Peyer's patch (tissue), 4 donors: Measurements from ENCODE around the gene RGPD3. TPM values are rescaled to one million over a fixed set of nuclear protein-coding genes. Genes with fewer than 3 reads are reported as not detected.
"Not testable (repeated sequence)": the region's sequence is repeated elsewhere in the genome, so short reads cannot be mapped to it uniquely, and the experiment has no call there.

Experiments used
- DNase-seq, 3 donors: peaks; one replicate each; pipeline ENCODE4 v3.0.0-alpha.2; 2017 to 2019
- H3K27ac ChIP-seq, 4 donors: fragments of 200-600 bp; sonication (generic); one replicate each; pipeline ENCODE4 v1.5.1; 2016 to 2019
- H3K27me3 ChIP-seq, 2 donors: fragments of 200-600 bp; sonication (generic); one replicate each; pipeline ENCODE4 v1.5.1; 2019
- H3K36me3 ChIP-seq, 3 donors: fragments of 200-600 bp; sonication (generic); one replicate each; pipeline ENCODE4 v1.5.1; 2016 to 2019
- H3K4me1 ChIP-seq, 4 donors: fragments of 200-600 bp; sonication (generic); one replicate each; pipeline ENCODE4 v1.5.1; 2016 to 2019
- H3K4me3 ChIP-seq, 4 donors: fragments of 200-600 bp; sonication (generic); 1 replicate in 3 of 4; 2 replicates in 1 of 4; pipeline ENCODE4 v1.5.1; 2016 to 2019; ENCODE audit warnings: mild to moderate bottlenecking in 1 of 4
- H3K9me3 ChIP-seq, 4 donors: fragments of 200-600 bp; sonication (generic); one replicate each; pipeline ENCODE4 v1.5.1; 2016 to 2019; ENCODE audit warnings: mild to moderate bottlenecking in 1 of 4
- total RNA-seq, 4 donors: library from RNA; depleted of rRNA; stranded (reverse); fragments of >200 nt; gene quantifications; one replicate each; pipeline ENCODE4 v1.1.0, GENCODE V29; 2016
- TF ChIP-seq, protein P1 (sequence below), 6 experiments: fragments of 450-650 bp in 4 of 6; fragments of 200-600 bp in 2 of 6; sonication (generic) in 1 of 6; IDR thresholded peaks; one replicate each; pipeline ENCODE4 v1.5.1; 2017 to 2019; ENCODE audit warnings: antibody characterized with exemption in 6 of 6, mild to moderate bottlenecking in 3 of 6, moderate library complexity in 1 of 6

The RGPD3 gene
- total RNA-seq, 4 donors from 2014 or later = 0.67 to 0.83 TPM; not detected in 2

DNA sequence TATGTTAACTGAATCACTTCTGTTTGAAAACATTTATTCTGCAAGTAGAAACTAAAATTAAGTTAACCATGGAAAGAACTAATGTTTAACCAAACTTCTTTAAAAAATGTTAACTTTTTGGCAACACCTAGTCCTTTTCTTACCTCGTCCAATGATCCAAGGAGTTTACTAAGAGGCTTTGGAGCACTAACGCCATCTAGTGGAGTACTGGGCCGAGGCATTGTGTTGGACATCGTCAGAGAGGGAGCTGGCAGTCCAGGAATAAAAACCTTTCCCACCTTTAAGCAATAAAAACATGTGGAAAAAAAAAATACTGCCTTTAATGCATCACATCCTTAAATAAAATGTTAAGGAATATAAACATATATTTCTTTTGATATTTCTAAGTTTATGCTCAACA is 2.4 kb upstream of the RGPD3 start:
- DNase-seq = peak in 2 of 3 donors; percentile 38 to 81
- not testable (repeated sequence) for H3K9me3 ChIP-seq
- TF ChIP-seq, protein P1, sequence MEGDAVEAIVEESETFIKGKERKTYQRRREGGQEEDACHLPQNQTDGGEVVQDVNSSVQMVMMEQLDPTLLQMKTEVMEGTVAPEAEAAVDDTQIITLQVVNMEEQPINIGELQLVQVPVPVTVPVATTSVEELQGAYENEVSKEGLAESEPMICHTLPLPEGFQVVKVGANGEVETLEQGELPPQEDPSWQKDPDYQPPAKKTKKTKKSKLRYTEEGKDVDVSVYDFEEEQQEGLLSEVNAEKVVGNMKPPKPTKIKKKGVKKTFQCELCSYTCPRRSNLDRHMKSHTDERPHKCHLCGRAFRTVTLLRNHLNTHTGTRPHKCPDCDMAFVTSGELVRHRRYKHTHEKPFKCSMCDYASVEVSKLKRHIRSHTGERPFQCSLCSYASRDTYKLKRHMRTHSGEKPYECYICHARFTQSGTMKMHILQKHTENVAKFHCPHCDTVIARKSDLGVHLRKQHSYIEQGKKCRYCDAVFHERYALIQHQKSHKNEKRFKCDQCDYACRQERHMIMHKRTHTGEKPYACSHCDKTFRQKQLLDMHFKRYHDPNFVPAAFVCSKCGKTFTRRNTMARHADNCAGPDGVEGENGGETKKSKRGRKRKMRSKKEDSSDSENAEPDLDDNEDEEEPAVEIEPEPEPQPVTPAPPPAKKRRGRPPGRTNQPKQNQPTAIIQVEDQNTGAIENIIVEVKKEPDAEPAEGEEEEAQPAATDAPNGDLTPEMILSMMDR (IDR thresholded peaks at IDR 0.05) = peak in 2 of 6 experiments; percentile 11 to 41

DNA sequence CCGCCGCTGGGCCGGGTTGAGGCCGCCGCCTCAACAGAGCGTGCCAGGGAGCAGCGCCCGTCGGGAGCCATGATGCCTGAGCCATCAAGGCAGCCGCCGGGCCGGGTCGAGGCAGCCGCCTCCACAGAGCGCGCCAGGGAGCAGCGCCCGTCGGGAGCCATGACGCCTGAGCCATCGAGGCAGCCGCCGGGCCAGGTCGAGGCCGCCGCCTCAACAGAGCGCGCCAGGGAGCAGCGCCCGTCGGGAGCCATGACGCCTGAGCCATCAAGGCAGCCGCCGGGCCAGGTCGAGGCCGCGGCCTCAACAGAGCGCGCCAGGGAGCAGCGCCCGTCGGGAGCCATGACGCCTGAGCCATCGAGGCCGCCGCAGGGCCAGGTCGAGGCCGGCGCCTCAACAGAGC is 697 bp downstream of the RGPD3 start:
- not testable (repeated sequence) for H3K27ac ChIP-seq, H3K4me3 ChIP-seq, DNase-seq, H3K4me1 ChIP-seq, H3K9me3 ChIP-seq, H3K27me3 ChIP-seq, H3K36me3 ChIP-seq

More for the DNA sequence above, 2.4 kb upstream of the RGPD3 start:
- H3K27me3 ChIP-seq, H3K4me3 ChIP-seq, H3K36me3 ChIP-seq, H3K4me1 ChIP-seq, H3K27ac ChIP-seq: not testable (repeated sequence)

DNA sequence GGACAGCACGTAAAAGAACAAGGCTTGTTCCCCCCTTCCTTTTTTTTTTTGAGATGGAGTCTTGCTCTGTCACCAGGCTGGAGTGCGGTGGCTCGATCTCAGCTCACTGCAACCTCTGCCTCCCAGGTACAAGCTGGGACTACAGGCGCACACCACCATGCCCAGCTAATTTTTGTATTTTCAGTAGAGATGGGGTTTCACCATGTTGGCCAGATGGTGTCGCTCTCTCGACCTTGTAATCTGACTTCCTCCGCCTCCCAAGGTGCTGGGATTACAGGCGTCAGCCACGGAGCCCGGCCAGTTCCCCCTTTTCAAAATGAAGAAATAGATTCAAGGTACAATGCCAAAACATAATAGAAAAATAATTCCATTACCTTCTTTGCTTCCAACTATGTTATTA is 6.3 kb downstream of the RGPD3 start:
- not testable (repeated sequence) for DNase-seq, H3K27me3 ChIP-seq
- TF ChIP-seq, protein P1 (IDR thresholded peaks at IDR 0.05) = peak in 3 of 6 experiments; percentile 13 to 43 (median 40)

DNA sequence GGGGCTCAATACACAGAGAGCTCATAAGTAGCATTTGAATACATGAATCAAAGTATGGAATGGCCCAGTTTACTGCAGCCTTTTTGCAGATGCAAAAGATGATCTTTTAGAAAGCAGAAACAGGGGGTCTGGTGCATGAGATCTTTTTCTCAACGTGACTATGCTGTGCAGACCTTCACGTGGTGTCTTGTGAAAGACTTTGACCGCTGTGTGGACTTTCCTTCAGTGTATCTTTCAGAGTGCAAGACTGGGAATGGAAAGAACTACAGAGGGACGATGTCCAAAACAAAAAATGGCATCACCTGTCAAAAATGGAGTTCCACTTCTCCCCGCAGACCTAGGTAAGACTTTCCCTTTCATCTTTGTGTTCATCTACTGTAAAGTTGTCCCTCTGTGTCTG is 77.5 kb downstream of the RGPD3 start:
- H3K27me3 ChIP-seq, DNase-seq, H3K36me3 ChIP-seq, H3K27ac ChIP-seq, H3K4me1 ChIP-seq, H3K4me3 ChIP-seq, H3K9me3 ChIP-seq: not testable (repeated sequence)

More for the DNA sequence above, 6.3 kb downstream of the RGPD3 start:
- not testable (repeated sequence) for H3K9me3 ChIP-seq, H3K36me3 ChIP-seq, H3K4me3 ChIP-seq, H3K4me1 ChIP-seq, H3K27ac ChIP-seq

DNA sequence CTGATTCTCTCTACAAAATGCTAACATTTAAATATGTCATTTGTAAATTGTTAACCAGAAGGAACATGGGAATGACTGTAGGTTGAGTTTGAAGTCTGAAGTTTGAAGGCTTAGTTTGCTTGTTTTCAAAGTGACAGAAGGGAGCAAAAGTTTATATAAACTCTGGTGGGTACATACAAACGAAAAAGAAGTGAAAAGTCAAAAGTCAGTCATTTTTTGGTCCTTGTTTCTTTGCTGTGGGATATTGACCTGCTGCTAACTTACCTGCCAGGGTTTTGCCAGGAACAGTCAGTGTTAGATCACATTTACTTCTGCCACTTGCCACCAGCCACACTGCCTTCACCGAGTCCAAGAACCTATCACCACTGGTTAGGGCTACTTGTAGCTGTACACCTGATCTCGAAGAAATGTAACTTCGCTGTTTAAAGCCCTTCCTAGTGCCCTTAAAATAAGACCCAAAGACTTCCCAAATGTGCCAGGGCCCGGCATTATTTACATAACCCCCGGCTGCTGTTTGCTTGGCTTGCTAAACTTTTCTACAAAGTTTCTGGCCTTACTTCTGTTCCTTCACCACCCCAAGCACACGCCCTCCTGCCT is 79.3 kb downstream of the RGPD3 start:
- not testable (repeated sequence) for H3K36me3 ChIP-seq, H3K4me3 ChIP-seq, H3K27me3 ChIP-seq, H3K9me3 ChIP-seq, H3K4me1 ChIP-seq, DNase-seq
- H3K27ac ChIP-seq = peak overlapping the region in 1 of 4 donors; percentile 68

DNA sequence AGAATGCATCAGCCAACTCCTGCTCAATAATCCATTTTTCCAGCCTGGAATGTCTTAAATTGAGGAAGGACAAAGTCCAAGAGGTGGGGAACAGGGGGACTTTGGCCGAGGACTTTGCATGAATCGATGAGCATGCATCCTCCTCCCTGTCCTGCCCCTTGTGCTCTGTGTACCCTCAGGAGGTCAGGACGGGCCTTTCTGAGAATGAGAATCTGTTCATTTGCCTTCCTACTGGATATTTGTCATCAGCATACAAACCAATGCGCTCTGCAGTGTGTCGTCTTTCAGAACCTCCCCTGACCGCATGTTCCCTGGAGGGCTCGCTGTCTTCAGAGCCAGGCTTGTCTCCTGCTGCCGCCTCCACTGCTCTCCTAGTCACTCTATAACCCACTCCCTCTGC is 83.7 kb downstream of the RGPD3 start:
- H3K4me1 ChIP-seq, H3K4me3 ChIP-seq, H3K36me3 ChIP-seq, H3K27me3 ChIP-seq, H3K9me3 ChIP-seq: not testable (repeated sequence)
- peak in 2 of 3 donors; percentile 61 to 80 for DNase-seq
- H3K27ac ChIP-seq = peak overlapping the region in 3 of 4 donors; percentile 51 to 86 (median 75)

DNA sequence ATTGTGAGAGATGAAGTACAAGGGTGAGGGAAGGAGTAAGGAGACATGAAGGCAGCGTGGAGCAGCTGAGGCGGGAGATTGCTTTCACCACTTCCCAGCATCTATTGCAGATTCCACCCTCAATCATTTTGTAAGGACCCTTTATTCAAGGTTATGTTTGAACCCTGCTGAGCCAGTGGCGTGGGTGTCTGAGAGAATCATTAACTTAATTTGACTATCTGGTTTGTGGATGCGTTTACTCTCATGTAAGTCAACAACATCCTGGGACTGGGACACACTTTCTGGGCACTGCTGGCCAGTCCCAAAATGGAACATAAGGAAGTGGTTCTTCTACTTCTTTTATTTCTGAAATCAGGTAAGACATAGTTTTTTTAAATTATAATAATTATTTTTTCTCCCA is 86.3 kb downstream of the RGPD3 start:
- not testable (repeated sequence) for DNase-seq, H3K36me3 ChIP-seq, H3K27me3 ChIP-seq, H3K9me3 ChIP-seq, H3K27ac ChIP-seq, H3K4me1 ChIP-seq, H3K4me3 ChIP-seq

DNA sequence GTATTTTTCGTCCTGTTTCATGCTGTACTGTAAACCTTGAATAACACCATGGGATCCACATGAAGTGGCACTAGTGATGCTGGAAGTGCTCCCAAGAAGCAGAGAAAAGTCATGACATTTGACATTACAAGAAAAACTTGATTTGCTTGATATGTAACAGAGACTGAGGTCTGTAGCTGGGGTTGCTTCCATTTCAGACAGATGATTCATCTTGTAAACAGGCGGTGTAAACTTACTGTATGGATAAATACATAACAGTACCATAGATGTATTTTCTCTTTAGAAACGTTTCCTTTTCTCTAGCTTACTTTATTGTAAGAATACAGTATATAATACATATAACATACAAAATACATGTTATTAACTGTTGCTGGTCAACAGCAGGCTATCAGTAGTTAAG is 88.6 kb downstream of the RGPD3 start:
- H3K27me3 ChIP-seq, H3K27ac ChIP-seq, DNase-seq, H3K36me3 ChIP-seq, H3K4me3 ChIP-seq, H3K9me3 ChIP-seq, H3K4me1 ChIP-seq: not testable (repeated sequence)

DNA sequence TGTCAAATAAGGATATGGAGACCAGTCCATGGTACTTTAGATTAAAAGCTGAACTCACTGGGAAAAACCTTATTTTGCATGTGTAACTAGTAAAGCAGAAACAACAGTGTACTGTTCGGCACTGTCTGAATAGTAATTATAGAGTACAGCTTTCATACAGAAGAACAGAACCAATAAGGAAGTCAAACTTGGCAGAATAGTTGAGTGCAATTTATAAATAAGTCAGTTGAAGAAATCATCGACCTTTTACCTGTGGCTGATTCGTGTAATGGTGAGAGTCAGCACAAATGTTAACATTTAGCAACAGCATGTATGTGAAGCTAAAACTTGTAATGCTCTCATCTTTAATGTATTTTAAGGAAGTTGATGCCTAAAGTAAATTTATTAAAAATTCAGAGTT is 99.0 kb downstream of the RGPD3 start:
- H3K4me3 ChIP-seq, H3K27me3 ChIP-seq, H3K36me3 ChIP-seq, H3K4me1 ChIP-seq, H3K9me3 ChIP-seq, DNase-seq: not testable (repeated sequence)
- peak overlapping the region in 2 of 4 donors; percentile 35 to 39 for H3K27ac ChIP-seq
